CD4-positive, alpha-beta T cell treated with Interleukin-15 for 4 hours (primary cell): ENCODE measurements around the gene CCDC85B.

ENCODE experiments used
- DNase-seq: peaks from one replicate; pipeline ENCODE4 v3.0.0-alpha.2; 2020; ENCODE audit warnings: low spot score

The CCDC85B gene

DNA sequence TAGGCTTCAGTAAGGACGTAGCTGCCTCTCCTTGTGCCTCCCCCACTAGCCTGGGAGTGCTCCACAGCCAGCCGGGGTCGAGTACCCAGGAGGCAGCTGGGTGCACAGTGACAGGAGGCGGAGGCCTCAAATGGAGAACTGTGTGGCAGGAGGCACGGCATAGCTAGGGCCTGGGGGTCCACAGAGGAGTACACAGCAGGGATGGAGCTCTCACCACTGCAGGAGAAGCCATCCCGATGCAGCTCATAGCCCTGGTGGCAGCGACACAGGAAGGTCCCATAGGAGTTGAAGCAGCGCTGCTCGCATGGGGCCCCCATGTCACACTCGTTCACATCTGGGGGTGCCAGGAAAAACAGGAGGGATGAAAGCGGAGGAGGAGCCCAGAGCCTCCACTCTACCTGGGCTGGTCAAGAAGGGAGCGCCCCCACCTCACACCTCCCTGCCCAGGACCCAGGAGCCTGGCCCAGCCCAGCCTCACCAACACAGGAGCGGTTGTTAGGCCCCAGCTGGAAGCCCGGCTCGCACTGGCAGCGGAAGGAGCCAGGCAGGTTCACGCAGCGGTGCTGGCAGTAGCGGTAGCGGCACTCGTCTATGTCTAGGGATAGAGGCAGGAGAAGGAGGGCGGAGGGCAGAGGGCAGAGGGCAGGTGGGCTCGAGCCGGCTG is 20.7 kb upstream of the CCDC85B start:
- no peak for DNase-seq

DNA sequence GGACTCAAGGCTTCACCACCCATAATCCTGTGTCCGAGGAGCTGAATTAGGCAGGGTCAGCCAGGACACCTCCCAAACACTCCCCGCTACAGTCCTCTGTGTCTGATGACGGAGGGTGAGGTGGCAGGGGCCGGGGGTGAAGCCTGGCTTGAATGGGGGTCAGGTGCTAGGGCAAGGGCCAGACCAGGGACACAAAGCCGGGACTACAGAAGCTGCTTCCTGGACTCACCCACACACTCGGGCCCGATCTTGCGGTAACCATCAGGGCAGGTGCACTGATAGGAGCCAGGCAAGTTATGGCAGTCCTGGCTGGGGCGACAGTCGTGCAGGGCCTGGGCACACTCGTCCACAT is 20.2 kb upstream of the CCDC85B start:
- DNase-seq: no peak

DNA sequence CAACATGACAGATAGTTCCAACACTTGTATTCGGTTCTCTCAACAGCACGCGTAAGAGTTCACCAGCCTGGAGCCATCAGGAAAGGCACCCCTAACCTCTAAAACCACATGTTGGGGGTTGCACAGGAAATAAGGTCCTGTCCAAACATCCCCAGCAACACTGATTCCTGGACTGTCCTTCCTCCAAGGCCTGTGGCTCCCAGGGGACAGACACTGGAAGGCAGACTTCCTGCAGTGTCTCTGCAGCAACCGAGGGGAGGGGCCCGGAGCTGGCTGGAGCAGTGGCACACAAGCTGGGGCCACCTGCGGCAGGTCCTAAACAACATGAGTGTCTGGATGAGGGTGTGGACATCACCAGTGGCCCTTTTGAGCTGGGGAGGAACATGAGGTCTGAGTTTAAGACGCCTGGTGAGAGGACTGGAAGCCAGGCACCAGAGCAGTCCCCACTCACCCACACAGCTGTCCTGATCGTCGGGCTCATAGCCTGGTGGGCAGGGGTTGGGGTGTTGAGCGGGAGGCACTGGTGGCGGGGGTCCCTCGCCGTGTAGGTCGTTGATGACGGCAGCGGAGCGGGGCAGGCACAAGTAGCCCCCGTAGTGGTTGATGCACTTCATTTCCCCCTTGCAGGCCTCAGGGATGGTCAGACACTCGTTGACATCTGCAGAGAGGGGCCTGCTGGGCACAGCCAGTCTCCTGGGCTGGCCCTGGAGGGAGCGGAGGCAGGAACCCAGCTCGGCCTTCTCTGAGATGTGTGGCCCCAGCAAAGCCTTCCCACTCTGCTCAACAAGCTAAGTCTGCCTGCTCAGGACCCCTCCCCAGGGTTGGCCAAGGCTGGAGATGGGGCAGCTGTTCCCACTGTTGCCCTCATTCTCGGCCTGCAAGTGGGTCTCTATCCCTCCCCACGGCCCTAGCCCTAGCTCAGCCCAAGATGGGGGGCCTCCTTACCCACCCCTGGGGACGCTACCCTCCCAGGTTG is 19.5 kb upstream of the CCDC85B start:
- no peak for DNase-seq

DNA sequence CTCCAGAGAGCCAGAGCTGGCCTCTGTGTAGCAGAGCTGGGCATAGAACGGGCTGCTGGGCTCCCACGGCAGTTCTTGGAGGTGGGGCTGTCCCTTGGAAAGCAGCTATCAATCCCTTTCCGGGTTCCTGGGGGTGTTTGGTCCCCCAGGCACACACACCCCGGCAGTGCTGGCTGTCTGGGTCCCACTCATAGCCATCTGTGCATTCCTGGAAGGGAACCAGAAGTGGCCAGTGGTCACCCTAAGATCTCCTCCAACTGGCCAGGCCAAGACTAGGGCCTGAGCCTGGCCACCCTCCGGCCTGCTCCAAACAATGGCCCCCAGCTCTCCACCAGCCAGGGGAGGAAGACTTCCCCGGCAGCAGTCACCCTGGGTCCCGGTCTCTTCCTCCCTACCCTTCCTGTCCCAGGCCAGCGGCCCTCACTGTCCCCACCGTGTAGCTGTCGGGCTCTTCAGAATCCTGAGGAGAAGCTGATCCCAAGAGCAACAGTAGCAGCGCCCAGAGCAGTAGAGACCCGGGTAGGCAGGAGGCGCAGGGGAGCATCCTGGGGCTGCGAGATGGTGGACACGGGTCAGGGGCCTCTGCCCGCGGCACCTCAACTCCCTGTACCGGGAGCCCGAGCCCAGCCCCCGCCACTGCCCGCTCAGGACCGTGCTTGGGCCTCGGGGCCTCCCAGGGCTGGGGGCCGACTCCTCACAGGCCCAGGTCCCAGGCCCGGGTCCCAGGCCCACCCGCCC is 18.5 kb upstream of the CCDC85B start:
- no peak for DNase-seq

DNA sequence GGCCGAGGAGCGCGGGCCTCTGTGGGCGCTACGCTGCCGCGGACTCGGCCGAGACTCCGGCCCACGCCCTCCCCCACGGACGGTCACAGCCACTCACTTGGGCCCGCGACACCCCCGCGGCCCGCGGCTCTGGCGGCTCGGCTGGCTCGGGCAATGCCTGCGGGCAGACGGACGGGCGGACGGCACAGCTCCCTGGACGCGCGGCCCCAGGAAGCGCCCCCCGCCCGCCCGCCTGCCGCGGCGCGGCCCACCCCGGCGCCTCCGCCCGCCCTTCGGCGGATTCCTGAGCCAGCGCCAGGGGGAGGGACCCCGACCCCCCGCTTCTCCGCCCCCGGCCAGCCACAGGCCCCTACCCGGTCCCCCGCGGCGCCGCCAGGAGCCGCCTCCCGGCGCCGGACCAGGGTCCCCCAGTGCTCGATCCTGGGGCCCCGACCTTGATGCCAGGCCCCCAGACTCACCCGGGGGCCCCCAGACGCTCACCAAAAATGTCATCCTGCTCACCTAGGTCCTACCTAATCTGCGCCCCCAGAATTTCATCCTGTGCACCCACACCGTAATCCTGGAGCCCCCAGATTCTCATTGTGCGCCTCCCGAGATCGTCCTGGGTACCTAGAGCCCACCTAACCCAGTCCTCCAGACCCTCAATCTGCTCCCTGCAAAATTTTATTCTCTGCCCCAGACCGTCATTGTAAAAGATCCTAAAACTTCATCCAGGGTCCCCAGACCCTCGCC is 17.7 kb upstream of the CCDC85B start, which contains the start of gene EFEMP2:
EFEMP2 (minus strand) TSS at position 215 of the 732 bp plus-strand sequence. CDS start 446 bp downstream, outside the sequence.
- DNase-seq: no peak

DNA sequence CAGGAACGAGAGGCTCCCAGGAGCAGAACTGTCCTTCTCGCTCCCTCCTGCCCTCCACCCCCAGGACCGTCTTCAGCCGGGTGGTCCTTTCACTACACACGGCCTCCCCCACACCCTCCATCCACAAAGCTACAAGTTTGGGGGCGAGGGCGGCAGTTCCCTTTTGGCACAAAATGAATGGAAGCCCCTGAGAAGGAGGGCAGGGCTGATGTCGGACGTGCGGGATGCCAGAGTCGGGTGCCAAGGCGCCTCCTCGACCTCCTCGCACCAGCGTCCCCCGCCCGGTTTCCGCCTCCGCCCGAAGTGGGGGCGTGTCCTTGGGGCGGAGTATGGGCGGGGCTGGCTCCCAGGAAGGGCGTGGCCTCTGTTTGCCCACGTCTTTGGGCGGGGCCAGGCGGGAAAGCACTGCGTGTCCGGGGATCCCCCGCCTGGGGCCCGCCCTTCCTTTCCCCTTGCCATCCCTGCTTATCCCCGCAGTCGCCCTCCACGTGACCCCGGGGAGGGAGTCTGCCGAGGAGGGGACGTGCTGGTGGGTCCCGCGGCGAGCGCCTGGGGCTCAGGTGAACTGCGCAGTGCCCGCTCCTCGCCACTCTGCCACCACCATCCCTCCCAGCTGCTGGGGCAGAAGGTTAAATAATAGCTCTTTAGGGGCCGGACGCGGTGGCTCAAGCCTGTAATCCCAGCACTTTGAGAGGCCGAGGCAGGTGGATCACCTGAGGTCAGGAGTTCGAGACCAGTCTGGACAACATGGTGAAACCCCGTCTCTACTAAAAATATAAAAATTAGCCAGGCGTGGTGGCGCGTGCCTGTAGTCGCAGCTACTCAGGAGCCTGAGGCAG is 16.9 kb upstream of the CCDC85B start:
- peak; percentile 96 for DNase-seq

DNA sequence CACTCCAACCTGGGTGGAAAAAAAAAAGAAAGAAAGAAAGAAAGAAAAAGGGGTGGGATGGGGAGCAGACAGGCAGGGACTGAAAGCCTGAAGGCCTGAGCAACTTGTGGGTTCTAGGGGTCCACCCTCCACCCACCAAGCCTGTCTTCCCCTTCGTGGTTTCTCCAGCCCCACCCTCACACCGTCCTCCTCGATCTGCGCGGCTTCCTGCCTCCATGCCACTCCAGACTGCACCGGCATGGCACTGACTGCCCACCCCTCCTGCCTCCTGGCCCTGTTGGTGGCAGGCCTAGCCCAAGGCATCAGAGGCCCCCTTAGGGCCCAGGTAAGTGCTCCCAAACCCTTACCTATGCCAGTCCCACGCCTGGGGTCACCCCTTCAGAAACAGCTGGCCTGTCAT is 10.9 kb upstream of the CCDC85B start, which contains the start of gene CTSW:
CTSW (plus strand) TSS at position 221 of the 400 bp plus-strand sequence; CDS start at position 239, 18 bp downstream.
- DNase-seq: peak; percentile 40

DNA sequence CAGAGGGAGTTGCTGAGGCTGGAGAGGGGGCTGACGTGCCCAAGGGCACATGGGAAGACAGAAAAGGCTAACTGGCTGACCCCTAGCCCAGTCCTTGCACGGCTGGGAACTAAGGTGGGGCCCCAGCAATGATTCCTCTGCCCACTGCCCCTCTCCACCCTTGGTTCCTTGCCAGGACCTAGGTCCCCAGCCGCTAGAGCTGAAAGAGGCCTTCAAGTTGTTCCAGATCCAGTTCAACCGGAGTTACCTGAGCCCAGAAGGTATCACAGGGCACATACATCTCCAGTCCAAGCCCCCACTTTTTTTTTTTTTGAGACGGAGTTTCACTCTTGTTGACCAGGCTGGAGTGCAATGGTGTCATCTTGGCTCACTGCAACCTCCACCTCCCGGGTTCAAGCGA is 10.4 kb upstream of the CCDC85B start:
- no peak for DNase-seq

DNA sequence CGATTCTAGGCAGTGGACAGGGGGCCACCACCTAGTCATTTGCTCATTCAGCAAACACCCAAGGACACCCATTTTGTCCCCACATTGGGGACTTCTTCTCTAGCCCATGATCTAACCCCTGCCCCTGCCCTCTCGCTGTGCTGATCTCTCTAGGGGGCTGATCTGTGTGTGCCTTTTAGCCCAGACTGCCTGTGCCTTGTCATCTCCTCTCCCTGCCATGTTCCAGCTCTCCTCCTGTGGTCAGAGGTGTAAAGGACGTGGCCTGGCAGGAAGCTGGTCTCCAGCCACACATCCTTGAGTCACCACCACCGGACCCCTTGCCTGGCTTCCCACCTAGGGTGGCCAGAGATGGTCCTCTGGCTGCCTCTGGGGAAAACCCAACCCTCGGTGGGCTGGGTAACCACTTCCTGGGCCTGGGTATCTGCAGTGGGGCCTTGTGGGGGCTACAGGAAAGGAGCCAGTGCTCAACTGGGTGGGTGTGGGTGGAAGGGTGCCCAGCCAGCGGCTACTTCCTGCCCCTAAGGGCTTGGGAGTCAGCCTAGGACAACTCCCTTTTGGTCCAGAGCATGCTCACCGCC is 9.5 kb upstream of the CCDC85B start:
- no peak for DNase-seq

DNA sequence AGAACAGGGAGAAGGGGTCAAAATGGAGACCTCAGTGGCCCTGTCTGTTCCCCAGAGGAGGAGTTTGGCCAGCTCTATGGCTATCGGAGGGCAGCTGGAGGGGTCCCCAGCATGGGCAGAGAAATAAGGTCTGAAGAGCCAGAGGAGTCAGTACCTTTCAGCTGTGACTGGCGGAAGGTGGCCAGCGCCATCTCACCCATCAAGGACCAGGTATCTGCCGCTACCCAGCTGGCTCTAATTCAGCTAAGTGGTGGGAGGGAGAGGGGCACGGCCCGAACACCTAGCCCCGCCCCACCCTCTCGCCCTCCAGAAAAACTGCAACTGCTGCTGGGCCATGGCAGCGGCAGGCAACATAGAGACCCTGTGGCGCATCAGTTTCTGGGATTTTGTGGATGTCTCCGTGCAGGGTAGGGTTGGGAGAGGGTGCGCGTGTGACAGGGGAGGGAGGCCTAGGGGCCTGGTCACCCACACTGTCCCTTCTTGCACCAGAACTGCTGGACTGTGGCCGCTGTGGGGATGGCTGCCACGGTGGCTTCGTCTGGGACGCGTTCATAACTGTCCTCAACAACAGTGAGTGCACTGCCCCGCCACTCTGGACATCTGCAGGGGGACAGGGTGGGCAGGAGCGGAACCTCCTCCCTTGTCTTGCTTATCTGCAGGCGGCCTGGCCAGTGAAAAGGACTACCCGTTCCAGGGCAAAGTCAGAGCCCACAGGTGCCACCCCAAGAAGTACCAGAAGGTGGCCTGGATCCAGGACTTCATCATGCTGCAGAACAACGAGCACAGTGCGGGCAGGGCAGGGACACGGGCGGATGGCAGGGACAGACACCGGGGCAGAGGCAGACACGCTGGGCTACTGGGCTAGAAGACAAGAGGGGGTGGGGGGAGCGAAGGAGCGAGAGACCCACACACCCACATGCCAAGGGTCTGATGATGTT is 8.1 kb upstream of the CCDC85B start:
- DNase-seq: no peak

DNA sequence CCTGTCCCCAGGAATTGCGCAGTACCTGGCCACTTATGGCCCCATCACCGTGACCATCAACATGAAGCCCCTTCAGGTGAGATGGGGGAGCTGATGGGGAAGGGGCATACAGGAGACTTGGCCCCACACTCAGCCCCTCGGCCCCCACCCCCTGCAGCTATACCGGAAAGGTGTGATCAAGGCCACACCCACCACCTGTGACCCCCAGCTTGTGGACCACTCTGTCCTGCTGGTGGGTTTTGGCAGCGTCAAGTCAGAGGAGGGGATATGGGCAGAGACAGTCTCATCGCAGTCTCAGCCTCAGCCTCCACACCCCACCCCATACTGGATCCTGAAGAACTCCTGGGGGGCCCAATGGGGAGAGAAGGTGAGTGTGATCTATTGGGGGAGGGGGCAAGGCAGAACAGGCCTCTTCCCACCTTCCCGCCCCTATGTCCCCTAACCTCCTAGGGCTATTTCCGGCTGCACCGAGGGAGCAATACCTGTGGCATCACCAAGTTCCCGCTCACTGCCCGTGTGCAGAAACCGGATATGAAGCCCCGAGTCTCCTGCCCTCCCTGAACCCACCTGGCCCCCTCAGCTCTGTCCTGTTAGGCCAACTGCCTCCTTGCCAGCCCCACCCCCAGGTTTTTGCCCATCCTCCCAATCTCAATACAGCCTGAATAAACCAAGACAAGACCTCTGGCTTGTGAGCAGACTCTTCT is 7.3 kb upstream of the CCDC85B start:
- DNase-seq: no peak

DNA sequence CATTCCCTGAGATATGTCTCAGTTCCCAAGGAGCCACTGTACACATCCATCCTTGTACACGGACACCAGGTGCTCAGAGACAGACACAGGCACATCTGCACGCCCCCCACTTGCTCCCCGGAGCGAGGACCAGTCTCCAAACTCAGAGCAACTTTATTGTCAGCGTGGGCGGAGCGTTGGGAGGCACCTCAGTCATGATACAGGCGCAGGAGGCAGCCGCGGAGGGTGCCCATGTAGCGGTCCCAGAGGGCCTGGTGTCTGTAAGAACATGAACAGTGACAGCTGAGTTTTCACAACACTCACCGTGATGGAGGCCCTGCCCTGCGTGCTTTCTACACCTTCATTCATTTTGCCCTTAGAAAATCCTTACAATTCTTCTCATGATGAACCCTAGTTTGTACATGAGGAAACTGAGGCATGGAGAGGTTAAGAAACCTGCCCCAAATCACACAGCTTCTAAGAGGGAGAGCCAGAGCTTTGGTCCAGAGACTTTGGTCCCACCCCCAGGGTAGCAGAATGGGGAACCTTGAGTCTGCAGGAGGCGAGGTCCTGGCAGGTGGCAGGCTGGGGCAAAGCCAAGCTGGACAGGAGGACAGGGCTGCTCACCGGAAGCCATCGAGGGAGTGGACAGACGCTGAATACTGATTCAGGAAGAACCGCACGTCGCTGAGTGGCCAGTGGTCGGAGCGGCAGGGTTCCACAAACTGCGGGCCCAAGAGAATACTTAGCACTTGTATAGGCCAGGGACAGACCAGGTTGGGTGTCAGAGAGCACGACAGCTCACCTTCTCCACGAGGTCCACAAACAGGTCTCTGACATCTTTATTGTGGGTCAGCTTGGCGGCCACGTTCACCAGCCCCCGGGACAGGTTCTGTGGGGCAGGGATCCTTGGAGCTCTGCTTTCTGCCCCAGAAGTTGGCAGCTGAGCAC is 6.4 kb upstream of the CCDC85B start:
- DNase-seq: no peak

DNA sequence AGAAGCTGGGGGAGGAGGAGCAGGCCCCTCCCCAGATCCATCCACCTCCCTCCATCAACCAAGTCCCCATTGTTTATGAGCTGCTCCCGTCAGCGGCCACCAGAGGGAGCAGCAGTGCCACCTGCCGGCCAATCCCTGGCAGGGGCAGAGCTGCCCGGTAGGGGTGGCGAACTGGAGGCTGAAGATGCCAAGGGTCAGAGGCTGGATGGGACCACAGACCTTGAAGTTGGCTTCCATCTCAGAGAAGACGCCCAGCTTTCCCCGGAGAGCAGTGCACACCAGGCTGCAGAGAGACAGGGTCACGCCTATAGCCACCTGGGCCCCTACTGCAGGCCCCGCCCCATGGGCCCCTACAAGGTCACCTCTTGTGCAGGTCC is 5.8 kb upstream of the CCDC85B start:
- peak; percentile 86 for DNase-seq

DNA sequence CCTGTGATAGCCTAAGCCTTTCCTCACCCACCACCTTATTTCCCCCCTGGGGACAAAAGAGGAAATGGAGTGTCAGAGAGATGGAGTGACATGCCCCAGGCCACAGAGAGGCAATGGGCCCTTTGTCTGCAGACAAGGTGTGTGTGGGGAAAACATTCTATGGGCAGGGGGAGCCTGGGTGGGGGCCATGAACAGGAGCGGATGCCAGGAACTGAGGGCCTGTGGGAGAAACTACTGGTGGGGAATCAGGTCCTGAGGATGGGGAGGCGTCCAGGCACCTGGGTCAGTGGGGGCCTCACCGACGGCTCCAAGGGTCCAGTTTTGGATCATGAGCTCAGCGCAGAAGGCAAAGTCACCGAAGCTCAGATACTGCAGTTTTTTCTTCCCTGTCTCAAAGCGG is 5.2 kb upstream of the CCDC85B start:
- DNase-seq: no peak

DNA sequence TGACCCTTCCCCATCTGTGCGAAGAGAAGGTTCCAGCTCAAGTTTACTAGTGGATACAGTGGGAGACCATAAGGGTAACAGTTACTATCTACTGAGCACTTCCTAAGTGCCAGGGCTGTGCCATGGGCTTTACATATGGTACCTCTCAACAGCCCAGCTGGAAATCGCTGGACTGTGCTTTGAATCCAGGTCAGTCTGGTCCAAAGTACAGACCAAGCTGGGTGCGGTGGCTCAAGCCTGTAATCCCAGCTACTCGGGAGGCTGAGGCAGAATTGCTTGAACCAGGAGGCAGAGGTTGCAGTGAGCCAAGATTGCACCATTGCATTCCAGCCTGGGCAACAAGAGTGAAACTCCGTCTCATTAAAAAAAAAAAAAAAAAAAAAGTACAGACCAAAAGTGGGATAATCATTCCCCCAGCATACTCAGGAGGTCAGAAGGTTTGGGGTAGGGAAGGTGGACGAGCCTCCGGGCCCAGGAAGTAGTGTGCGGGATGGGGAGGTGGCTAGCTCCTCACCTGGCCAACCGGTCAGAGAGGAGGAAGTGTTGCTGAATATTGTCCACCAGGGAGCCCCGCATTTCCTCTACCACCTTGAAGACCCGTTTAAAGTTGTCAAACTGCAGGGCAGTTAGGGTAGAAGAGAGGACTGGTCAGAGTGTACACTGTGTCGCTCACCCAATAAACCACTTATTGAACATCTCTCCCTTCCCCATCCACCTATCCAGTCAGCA is 4.5 kb upstream of the CCDC85B start:
- DNase-seq: no peak

DNA sequence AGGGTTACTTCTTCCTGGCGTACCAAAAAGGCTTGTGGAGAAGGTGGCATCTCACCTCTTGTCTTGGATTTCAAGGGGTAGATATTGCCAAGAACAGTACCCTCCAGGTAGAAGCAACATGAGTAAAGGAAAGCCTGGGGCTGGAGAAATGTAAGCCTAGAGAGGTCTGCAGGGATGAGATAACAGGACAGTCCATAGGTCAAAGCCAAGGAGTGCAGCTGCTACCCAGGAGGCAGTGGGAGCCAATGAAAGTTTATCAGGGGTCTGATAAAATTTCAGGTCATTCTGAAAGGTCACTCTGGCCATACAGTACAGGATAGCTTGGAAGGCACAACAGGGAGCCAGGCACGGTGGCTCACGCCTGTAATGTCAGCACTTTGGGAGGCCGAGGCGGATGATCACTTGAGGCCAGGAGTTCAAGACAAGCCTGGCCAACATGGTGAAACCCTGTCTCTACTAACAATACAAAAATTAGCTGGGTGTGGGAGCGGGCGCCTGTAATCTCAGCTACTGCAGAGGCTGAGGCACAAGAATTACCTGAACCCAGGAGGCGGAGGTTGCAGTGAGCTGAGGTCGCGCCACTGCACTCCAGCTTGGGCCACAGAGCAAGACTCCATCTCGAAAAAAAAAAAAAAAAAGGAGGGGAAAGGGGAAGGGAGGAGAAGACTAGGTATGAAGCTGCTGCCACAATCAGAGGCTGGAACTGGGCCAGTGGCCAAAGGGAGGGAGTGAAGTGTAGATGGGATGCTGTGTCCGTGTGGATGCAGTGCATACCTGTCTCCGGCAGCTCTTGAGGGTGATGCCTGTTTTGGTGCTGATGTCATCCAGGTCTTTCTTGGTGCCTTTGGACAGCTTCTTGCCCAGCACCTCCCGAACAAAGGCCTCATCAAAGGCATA is 3.4 kb upstream of the CCDC85B start:
- no peak for DNase-seq
